ENCODE data around the gene APPBP2.

DNA sequence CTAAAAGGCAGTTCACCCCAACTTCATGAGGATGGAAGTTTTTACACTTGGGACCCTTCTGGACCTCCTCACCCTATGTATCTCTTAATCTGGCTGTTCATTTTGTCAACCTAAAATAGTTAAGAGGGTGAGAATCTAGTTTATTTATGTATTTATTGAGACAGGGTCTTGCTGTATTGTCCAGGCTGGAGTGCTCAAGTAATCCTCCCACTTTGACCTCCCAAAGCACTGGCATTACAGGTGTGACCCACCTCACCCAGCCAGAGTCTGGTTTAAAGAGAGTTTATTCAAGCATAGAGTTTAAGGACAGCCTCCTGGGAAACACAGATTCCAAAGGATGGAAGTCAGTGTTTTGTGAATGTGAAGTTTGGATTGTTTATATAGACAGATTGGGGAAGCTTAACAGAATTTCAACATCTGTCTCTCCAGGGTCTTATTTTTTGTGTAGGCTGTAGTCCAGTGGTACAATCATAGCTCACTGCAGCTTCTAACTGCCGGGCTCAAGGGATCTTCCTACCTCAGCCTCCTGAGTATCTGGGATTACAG, 8.0 kb upstream of the APPBP2 start:
- TF ChIP-seq, protein P1, sequence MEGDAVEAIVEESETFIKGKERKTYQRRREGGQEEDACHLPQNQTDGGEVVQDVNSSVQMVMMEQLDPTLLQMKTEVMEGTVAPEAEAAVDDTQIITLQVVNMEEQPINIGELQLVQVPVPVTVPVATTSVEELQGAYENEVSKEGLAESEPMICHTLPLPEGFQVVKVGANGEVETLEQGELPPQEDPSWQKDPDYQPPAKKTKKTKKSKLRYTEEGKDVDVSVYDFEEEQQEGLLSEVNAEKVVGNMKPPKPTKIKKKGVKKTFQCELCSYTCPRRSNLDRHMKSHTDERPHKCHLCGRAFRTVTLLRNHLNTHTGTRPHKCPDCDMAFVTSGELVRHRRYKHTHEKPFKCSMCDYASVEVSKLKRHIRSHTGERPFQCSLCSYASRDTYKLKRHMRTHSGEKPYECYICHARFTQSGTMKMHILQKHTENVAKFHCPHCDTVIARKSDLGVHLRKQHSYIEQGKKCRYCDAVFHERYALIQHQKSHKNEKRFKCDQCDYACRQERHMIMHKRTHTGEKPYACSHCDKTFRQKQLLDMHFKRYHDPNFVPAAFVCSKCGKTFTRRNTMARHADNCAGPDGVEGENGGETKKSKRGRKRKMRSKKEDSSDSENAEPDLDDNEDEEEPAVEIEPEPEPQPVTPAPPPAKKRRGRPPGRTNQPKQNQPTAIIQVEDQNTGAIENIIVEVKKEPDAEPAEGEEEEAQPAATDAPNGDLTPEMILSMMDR (optimal IDR thresholded peaks at IDR 0.05 in 1 of 3, IDR thresholded peaks at IDR 0.05 in 1 of 3, conservative IDR thresholded peaks at IDR 0.05 in 1 of 3; ENCODE audit: extremely low read depth in 1 of 3, insufficient read depth in 2 of 3, low read length in 3 of 3), result no peak
- no peak for TF ChIP-seq EZH2 (IDR thresholded peaks at IDR 0.05; ENCODE audit: low read length)

Data from keratinocyte (primary cell).